Measurements from ENCODE around the gene TTC34. TPM values are rescaled to one million over a fixed set of nuclear protein-coding genes. Genes with fewer than 3 reads are reported as not detected.
"Not testable (repeated sequence)": the region's sequence is repeated elsewhere in the genome, so short reads cannot be mapped to it uniquely, and the experiment has no call there.

The TTC34 gene
- total RNA-seq, 4 donors from 2014 or later = 0.27 to 0.62 (median 0.58) TPM; not detected in 1

DNA sequence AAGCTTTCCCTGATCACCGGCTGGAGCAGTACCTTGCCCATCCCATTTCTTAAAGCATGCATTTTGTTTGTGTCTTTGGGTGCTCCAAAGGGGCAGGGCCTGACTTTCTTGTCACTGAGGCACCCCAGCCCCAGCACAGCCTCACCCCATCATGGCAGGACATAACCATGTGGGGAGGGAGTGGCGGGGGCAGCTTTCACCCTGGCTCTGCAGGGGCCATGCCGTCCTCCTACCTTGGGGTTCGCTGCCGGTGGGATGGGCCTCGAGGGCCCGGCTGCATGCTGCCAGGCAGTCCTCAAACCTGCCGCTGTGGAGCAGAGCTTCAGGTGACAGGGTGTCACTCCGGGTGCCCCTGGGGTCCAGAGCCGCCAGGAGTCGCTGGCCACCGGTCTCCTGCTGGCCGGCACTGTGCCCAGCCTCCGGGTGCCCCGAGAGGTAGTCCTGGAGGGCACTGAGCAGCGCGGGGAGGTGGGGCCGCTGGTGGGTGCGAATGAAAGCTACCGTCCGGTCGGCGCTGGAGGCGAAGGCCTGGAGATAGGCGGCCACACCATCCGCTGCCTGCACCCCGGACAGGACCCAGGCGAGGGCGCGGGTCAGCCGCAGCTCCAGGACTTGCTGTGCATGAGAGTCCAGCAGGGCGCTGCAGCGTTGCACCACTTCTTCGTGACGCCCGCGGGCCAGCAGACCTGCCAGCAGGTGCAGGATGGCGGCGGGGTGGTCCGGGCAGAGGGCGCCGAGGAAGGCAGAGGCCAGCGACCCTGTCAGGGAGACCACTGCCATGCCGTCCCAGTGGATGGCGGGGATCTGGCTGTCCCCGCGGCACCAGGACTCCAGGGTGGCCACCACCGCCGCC, 1.5 kb downstream of the TTC34 start:
- Histone ChIP-seq H3K27ac (no peak overlapping the region), H3K36me3 (no peaks in the 10 kb centered on the region), H3K4me1 (no peaks in the 10 kb centered on the region), H3K4me3 (no peak overlapping the region), H3K27me3 (peaks cover 95% of the 10 kb centered on the region), H3K9me3 (peaks cover 0 to 11% (median 0%) of the 10 kb centered on the region in 3 donors)
- ATAC-seq = no peak
- no CpG with 5 or more reads among the region's 49 CpGs for WGBS, 2 donors (ENCODE audit: low coverage in 1 of 2)
- TF ChIP-seq POLR2AphosphoS5 (IDR thresholded peaks at IDR 0.05) (no peak), EP300 (IDR thresholded peaks at IDR 0.05) (no peak), POLR2A (IDR thresholded peaks at IDR 0.05) (no peak)
- TF ChIP-seq, protein P1, sequence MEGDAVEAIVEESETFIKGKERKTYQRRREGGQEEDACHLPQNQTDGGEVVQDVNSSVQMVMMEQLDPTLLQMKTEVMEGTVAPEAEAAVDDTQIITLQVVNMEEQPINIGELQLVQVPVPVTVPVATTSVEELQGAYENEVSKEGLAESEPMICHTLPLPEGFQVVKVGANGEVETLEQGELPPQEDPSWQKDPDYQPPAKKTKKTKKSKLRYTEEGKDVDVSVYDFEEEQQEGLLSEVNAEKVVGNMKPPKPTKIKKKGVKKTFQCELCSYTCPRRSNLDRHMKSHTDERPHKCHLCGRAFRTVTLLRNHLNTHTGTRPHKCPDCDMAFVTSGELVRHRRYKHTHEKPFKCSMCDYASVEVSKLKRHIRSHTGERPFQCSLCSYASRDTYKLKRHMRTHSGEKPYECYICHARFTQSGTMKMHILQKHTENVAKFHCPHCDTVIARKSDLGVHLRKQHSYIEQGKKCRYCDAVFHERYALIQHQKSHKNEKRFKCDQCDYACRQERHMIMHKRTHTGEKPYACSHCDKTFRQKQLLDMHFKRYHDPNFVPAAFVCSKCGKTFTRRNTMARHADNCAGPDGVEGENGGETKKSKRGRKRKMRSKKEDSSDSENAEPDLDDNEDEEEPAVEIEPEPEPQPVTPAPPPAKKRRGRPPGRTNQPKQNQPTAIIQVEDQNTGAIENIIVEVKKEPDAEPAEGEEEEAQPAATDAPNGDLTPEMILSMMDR (IDR thresholded peaks at IDR 0.05) = no peak

GRCh38 chr1:2798958-2799357, 2.5 kb downstream of the TTC34 start:
- not testable (repeated sequence) for H3K36me3 ChIP-seq, ATAC-seq, H3K4me3 ChIP-seq, H3K27ac ChIP-seq, H3K4me1 ChIP-seq
- peaks cover 92% of the 10 kb centered on the region for H3K27me3 ChIP-seq
- 93 to 100% methylated on average over 3 of the region's 7 CpGs for WGBS, 2 donors (ENCODE audit: low coverage in 1 of 2)
- peaks cover 0 to 22% (median 0%) of the 10 kb centered on the region in 3 donors for H3K9me3 ChIP-seq

DNA sequence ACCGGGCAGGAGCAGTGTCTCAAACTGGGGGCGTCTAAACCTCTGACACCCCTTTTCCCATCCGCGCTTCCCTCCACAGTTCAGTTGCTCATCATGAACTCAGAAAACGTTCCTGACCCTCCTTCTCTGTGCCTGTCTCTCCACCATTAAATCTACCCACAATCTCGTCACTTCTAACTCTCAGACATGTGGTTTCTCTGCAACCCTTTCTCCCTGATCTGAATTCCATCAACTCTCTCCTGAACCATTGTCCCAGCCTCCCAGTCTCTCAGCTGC, 3.8 kb downstream of the TTC34 start:
- H3K4me1 ChIP-seq = no peaks in the 10 kb centered on the region
- TF ChIP-seq EP300 (IDR thresholded peaks at IDR 0.05) (no peak), POLR2A (IDR thresholded peaks at IDR 0.05) (no peak), POLR2AphosphoS5 (IDR thresholded peaks at IDR 0.05) (no peak)
- TF ChIP-seq, protein P1 (IDR thresholded peaks at IDR 0.05) = no peak
- no peaks in the 10 kb centered on the region for H3K36me3 ChIP-seq
- no peak for ATAC-seq
- no peak overlapping the region for H3K4me3 ChIP-seq
- peaks cover 0 to 34% (median 2%) of the 10 kb centered on the region in 3 donors for H3K9me3 ChIP-seq
- no peak overlapping the region for H3K27ac ChIP-seq
- H3K27me3 ChIP-seq = peaks cover 91% of the 10 kb centered on the region
- WGBS, 2 donors (ENCODE audit: low coverage in 1 of 2) = 48 to 63% methylated on average over 6 of the region's 6 CpGs

DNA sequence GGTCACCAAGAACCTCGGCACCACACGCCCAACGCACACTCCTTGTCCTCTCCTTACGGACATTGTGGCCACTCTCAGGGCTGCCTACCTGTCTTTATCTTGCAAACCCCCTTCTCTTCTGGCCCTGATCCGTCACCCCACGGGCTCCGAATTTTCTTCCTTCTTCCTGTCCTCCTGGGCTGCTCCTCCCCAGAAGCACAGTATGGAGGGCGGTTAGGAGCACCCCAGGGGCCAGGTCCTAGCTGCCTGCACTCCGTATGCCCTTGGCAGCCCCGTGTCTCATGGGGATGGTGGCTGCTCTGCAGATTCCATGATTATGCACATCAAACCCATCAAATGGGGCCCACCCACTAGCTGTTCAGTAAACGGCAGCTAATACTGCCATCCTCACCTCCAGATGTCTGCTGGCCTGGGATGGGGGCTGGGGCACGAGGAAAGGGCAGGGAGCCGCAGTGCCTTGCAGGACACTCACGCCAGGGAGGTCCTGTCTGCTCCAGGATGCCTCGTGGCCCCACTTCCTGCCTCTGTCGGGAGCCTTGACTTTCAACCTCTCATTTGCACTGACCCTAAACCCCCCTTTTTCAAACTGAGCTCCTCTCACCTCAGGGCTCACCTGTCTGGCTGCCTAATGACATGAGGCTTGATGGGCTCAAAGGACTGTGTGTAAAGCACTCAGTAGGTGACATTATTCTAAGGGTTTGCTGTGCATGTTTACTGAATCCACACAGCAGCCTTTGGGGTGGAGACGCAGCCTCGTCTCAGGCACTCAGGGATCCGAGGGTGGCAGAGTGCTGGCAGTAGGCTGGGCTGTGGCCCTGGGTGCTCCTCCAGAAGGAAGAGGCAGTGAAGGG, 4.4 kb downstream of the TTC34 start:
- ATAC-seq = no peak
- Histone ChIP-seq H3K4me3 (no peak overlapping the region), H3K36me3 (no peaks in the 10 kb centered on the region), H3K4me1 (no peaks in the 10 kb centered on the region), H3K9me3 (peaks cover 0 to 40% (median 2%) of the 10 kb centered on the region in 3 donors), H3K27me3 (peaks cover 91% of the 10 kb centered on the region), H3K27ac (no peak overlapping the region)
- TF ChIP-seq EP300 (IDR thresholded peaks at IDR 0.05) (no peak), POLR2AphosphoS5 (IDR thresholded peaks at IDR 0.05) (no peak), POLR2A (IDR thresholded peaks at IDR 0.05) (no peak)
- TF ChIP-seq, protein P1 (IDR thresholded peaks at IDR 0.05) = no peak
- 59 to 66% methylated on average over 6 to 10 of the region's 19 CpGs for WGBS, 2 donors (ENCODE audit: low coverage in 1 of 2)

DNA sequence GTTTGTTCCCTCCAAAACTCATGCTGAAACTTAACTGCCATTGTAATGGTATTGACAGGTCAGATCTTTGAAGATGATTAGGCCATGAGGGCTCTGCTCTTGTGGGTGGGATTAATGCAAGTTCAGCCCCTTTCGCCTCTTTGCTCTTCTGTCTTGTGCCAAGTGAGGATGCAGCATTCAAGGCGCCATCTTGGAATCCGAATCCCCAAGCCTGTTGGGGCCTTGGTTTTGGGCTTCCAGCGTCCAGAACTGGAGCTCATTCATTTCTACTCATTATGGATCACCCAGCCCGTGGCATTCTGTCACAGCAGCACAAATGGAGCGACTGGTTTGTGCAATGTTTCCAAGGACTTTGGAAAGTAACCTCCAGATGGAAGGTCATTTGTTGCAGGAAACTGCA, 5.6 kb downstream of the TTC34 start:
- Histone ChIP-seq H3K9me3 (peaks cover 0 to 52% (median 2%) of the 10 kb centered on the region in 3 donors), H3K4me1 (no peaks in the 10 kb centered on the region), H3K27me3 (peaks cover 90% of the 10 kb centered on the region), H3K27ac (no peak overlapping the region), H3K36me3 (no peaks in the 10 kb centered on the region), H3K4me3 (no peak overlapping the region)
- no peak for ATAC-seq
- TF ChIP-seq POLR2AphosphoS5 (IDR thresholded peaks at IDR 0.05) (no peak), EP300 (IDR thresholded peaks at IDR 0.05) (no peak), POLR2A (IDR thresholded peaks at IDR 0.05) (no peak)
- TF ChIP-seq, protein P1 (IDR thresholded peaks at IDR 0.05) = no peak
- 74 to 89% methylated on average over 3 to 6 of the region's 6 CpGs for WGBS, 2 donors (ENCODE audit: low coverage in 1 of 2)

All from gastroesophageal sphincter (tissue), 4 donors.